ENCODE data around the gene EBI3.

EBI3 gene

GRCh38 chr19:4196009-4196408 is 33.3 kb upstream of the EBI3 start:
- CTCF ChIA-PET, result interaction anchor here (1.3 to 2.7 kb wide), 2 partner anchors 13 to 56 kb away, joined by 4 to 9 read pairs; no protein-coding TSS in a partner anchor
- DNase-seq (ENCODE audit: low read depth, low spot score), result no peak
- H3K4me3 ChIP-seq (ENCODE audit: low read depth, low read length), result no peak overlapping the region
- TF ChIP-seq CTCF (IDR thresholded peaks at IDR 0.05; ENCODE audit: insufficient read depth, low read length, missing control alignments), result no peak
- POLR2A ChIA-PET, result no interaction called here

DNA sequence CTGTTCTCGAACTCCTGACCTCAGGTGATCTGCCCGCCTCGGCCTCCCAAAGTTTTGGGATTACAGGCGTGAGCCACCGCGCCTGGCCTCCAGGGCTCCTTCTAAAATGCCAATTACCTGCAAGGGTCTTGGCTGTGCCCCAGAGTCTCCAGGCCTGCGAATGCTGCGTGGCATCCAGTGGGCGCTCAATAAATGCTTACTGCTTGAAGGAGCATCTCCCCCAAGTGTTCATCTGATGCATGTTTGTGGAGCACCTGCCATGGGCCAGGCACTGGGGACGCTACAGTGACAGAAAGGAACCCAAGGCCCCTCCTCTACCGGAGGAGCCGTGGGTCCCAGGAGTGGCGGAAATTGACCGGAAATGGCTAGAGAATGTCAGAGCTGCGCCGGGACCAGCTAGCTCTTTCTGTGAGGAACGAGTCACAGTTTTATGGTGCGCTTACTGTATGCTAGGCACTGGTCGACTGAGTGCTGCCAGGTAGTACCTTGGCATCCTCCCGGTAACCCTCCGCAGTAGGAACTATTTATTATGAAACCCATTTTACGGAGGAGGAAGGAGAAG is 32.7 kb upstream of the EBI3 start:
- CTCF ChIA-PET, result interaction anchor here (0.6 to 1.3 kb wide), 2 partner anchors 13 to 93 kb away, joined by 3 to 4 read pairs; no protein-coding TSS in a partner anchor
- TF ChIP-seq CTCF (IDR thresholded peaks at IDR 0.05; ENCODE audit: insufficient read depth, low read length, missing control alignments), result no peak
- no peak for DNase-seq (ENCODE audit: low read depth, low spot score)
- POLR2A ChIA-PET, result no interaction called here
- H3K4me3 ChIP-seq (ENCODE audit: low read depth, low read length), result no peak overlapping the region

GRCh38 chr19:4197228-4197624 is 32.1 kb upstream of the EBI3 start:
- POLR2A ChIA-PET, result no interaction called here
- CTCF ChIA-PET, result interaction anchor here (0.6 to 1.3 kb wide), 2 partner anchors 12 to 93 kb away, joined by 3 to 4 read pairs; no protein-coding TSS in a partner anchor
- H3K4me3 ChIP-seq (ENCODE audit: low read depth, low read length), result no peak overlapping the region
- DNase-seq (ENCODE audit: low read depth, low spot score), result no peak
- TF ChIP-seq CTCF (IDR thresholded peaks at IDR 0.05; ENCODE audit: insufficient read depth, low read length, missing control alignments), result no peak

GRCh38 chr19:4197625-4198466 is 31.5 kb upstream of the EBI3 start:
- no peak for DNase-seq (ENCODE audit: low read depth, low spot score)
- POLR2A ChIA-PET, result no interaction called here
- H3K4me3 ChIP-seq (ENCODE audit: low read depth, low read length), result no peak overlapping the region

DNA sequence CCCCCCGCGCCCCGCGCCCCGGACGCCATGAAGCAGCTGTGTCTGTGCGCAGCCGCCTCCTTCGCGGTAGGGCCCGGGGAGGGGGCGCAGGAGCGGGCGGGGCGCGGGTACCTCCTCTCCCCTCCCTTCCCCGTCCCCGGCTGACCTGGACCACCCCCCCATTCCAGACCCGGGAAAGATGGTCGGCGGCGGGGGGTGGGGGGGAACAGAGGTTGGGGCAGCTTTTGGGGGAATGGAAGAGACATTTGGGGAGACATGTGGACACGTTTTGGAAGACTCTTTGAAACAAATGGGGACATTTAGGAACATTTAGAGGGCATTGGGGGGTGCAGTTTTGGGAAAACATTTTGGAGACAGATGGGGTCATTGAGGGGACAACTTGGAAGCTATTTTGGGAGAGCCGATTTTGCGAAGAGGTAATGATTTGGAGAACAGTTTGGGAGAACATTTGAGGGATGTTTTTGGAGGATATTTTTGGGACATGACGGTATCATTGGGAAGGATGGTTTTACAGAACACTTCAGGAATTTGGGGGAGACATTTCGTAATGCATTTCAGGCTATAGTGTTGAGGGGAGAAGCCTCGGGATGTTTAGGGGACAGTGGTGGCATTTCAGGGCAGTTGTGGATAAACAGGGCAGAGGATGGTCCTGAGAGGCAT is 30.7 kb upstream of the EBI3 start:
- H3K4me3 ChIP-seq (ENCODE audit: low read depth, low read length), result no peak overlapping the region
- ChIA-PET CTCF (interaction anchor here (0.6 to 7.5 kb wide), 4 partner anchors 10 to 213 kb away, joined by 3 to 61 read pairs (median 14); partner anchors contain the start of gene EEF2), POLR2A (no interaction called here)
- no peak for TF ChIP-seq CTCF (IDR thresholded peaks at IDR 0.05; ENCODE audit: insufficient read depth, low read length, missing control alignments)
- DNase-seq (ENCODE audit: low read depth, low spot score), result no peak

More at GRCh38 chr19:4197625-4198466, 31.5 kb upstream of the EBI3 start:
- no peak for TF ChIP-seq CTCF (IDR thresholded peaks at IDR 0.05; ENCODE audit: insufficient read depth, low read length, missing control alignments)
- CTCF ChIA-PET, result interaction anchor here (1.0 to 5.6 kb wide), 2 partner anchors 9 to 212 kb away, joined by 5 to 24 read pairs; partner anchors contain the start of gene EEF2

Data from AG04449 (cell line).